SK-N-SH treated with all-trans-retinoic acid at 6 μM for 48 hours (cell line): Measurements from ENCODE around the gene ARHGEF7.

Experiments
- ATAC-seq: fragments of 200-7000 bp; cut with Tn5 transposase; 3 replicates; pipeline ENCODE4 v1.9.1; 2020; ENCODE audit warnings: mild to moderate bottlenecking, moderate library complexity
- ARNTL ChIP-seq: fragments of 450-650 bp; formaldehyde crosslinking; IDR thresholded peaks from 2 replicates; pipeline ENCODE4 v1.5.0; 2020; ENCODE audit warnings: low read depth, mild to moderate bottlenecking, moderate library complexity, borderline replicate concordance
- CSDC2 ChIP-seq: fragments of 250-450 bp; sonication (Bioruptor Pico); IDR thresholded peaks from 2 replicates; pipeline ENCODE4 v1.5.0; 2020; ENCODE audit warnings: mild to moderate bottlenecking, moderate library complexity
- ESRRG ChIP-seq: fragments of 250-450 bp; sonication (Bioruptor Pico); IDR thresholded peaks from 2 replicates; pipeline ENCODE4 v1.6.1; 2021; ENCODE audit warnings: mild to moderate bottlenecking
- GLIS3 ChIP-seq: fragments of 250-450 bp; sonication (Bioruptor Pico); IDR thresholded peaks from 2 replicates; pipeline ENCODE4 v1.5.0; 2020; ENCODE audit warnings: mild to moderate bottlenecking, moderate library complexity
- ISL1 ChIP-seq: fragments of 250-450 bp; sonication (Bioruptor Pico); IDR thresholded peaks from 2 replicates; pipeline ENCODE4 v2.1.2; 2022; ENCODE audit warnings: mild to moderate bottlenecking, moderate library complexity
- OSR1 ChIP-seq: fragments of 250-450 bp; sonication (Bioruptor Pico); IDR thresholded peaks from 2 replicates; pipeline ENCODE4 v1.8.0; 2022; ENCODE audit warnings: moderate library complexity, mild to moderate bottlenecking, inconsistent platforms
- PPARA ChIP-seq: fragments of 250-450 bp; sonication (Bioruptor Pico); IDR thresholded peaks from 2 replicates; pipeline ENCODE4 v1.5.0; 2020; ENCODE audit warnings: mild to moderate bottlenecking, borderline replicate concordance
- TCF4 ChIP-seq: fragments of 250-450 bp; sonication (Bioruptor Pico); IDR thresholded peaks from 2 replicates; pipeline ENCODE4 v1.8.0; 2021; ENCODE audit warnings: mild to moderate bottlenecking, moderate library complexity, borderline replicate concordance
- TOX ChIP-seq: fragments of 250-450 bp; sonication (Bioruptor Pico); IDR thresholded peaks from 2 replicates; pipeline ENCODE4 v1.8.0; 2021; ENCODE audit warnings: mild to moderate bottlenecking, moderate library complexity, borderline replicate concordance
- ZFP3 ChIP-seq: fragments of 250-450 bp; sonication (Bioruptor Pico); IDR thresholded peaks from 2 replicates; pipeline ENCODE4 v1.5.0; 2020; ENCODE audit warnings: mild to moderate bottlenecking, moderate library complexity
- ZFP30 ChIP-seq: fragments of 450-650 bp; formaldehyde crosslinking; IDR thresholded peaks from 2 replicates; pipeline ENCODE4 v1.5.0; 2022; ENCODE audit warnings: mild to moderate bottlenecking, moderate library complexity
- ZNF565 ChIP-seq: fragments of 450-650 bp; formaldehyde crosslinking; conservative IDR thresholded peaks from 2 replicates; pipeline ENCODE4 v1.5.0; 2020; ENCODE audit warnings: low read depth, mild to moderate bottlenecking, moderate library complexity
- ZNF70 ChIP-seq: fragments of 450-650 bp; formaldehyde crosslinking; IDR thresholded peaks from 2 replicates; pipeline ENCODE4 v1.5.0; 2020; ENCODE audit warnings: mild to moderate bottlenecking, moderate library complexity
- ZNF8 ChIP-seq: fragments of 450-650 bp; formaldehyde crosslinking; IDR thresholded peaks from 2 replicates; pipeline ENCODE4 v1.5.0; 2020; ENCODE audit warnings: mild to moderate bottlenecking, moderate library complexity
- TF ChIP-seq, protein P1 (sequence below): fragments of 250-450 bp; sonication (Bioruptor Pico); IDR thresholded peaks from 2 replicates; pipeline ENCODE4 v1.8.0; 2020; ENCODE audit warnings: mild to moderate bottlenecking, moderate library complexity, borderline replicate concordance
- TF ChIP-seq, protein P2 (sequence below): fragments of 250-450 bp; sonication (Bioruptor Pico); IDR thresholded peaks from 2 replicates; pipeline ENCODE4 v1.5.1; 2020; ENCODE audit warnings: low read depth, mild to moderate bottlenecking, moderate library complexity
- TF ChIP-seq, protein P3 (sequence below): fragments of 250-450 bp; sonication (Bioruptor Pico); IDR thresholded peaks from 2 replicates; pipeline ENCODE4 v1.8.0; 2021; ENCODE audit warnings: low read depth, mild to moderate bottlenecking, moderate library complexity, borderline replicate concordance
- TF ChIP-seq, protein P4 (sequence below): fragments of 250-450 bp; sonication (Bioruptor Pico); IDR thresholded peaks from 2 replicates; pipeline ENCODE4 v1.5.0; 2020; ENCODE audit warnings: mild to moderate bottlenecking, moderate library complexity

The ARHGEF7 gene

DNA sequence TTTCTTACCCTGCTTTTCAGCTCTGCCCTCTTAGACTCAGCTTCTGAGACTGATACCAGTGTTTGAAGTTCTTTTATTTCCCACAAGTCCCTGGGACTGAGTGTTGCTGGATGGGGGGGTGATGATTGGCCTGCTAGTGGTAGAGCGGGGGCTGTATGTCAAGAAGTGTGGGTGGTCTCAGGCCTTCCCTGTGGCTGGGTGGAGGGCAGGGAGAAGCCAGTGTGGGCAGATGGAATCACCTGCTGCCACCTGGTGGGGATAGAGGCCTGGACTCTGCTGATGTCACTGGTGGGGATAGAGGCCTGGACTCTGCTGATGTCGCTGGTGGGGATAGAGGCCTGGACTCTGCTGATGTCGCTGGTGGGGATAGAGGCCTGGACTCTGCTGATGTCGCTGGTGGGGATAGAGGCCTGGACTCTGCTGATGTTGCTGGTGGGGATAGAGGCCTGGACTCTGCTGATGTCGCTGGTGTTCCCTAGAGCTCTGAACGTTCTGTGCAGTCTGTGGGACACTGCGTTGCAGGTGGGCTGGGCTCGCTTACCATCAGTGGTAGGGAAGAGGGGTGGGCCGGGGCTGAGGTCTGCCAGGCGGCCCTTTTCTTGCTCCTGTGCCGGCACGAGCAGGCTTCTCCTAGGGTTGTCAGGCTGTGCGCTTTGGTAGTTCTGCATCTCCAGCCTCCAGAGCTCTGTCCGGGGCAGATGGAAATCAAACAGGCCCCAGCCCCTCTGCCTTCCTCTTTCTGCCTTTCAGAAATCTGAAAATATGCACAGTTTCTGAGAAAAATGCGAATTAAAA, 101.3 kb downstream of the ARHGEF7 start:
- peak; percentile 89 for ATAC-seq
- TF ChIP-seq, protein P1, sequence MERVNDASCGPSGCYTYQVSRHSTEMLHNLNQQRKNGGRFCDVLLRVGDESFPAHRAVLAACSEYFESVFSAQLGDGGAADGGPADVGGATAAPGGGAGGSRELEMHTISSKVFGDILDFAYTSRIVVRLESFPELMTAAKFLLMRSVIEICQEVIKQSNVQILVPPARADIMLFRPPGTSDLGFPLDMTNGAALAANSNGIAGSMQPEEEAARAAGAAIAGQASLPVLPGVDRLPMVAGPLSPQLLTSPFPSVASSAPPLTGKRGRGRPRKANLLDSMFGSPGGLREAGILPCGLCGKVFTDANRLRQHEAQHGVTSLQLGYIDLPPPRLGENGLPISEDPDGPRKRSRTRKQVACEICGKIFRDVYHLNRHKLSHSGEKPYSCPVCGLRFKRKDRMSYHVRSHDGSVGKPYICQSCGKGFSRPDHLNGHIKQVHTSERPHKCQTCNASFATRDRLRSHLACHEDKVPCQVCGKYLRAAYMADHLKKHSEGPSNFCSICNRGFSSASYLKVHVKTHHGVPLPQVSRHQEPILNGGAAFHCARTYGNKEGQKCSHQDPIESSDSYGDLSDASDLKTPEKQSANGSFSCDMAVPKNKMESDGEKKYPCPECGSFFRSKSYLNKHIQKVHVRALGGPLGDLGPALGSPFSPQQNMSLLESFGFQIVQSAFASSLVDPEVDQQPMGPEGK (CRISPR knock-in tag): no peak
- TF ChIP-seq ISL1: no peak
- TF ChIP-seq, protein P2, sequence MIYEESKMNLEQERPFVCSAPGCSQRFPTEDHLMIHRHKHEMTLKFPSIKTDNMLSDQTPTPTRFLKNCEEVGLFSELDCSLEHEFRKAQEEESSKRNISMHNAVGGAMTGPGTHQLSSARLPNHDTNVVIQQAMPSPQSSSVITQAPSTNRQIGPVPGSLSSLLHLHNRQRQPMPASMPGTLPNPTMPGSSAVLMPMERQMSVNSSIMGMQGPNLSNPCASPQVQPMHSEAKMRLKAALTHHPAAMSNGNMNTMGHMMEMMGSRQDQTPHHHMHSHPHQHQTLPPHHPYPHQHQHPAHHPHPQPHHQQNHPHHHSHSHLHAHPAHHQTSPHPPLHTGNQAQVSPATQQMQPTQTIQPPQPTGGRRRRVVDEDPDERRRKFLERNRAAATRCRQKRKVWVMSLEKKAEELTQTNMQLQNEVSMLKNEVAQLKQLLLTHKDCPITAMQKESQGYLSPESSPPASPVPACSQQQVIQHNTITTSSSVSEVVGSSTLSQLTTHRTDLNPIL (CRISPR knock-in tag): no peak
- TF ChIP-seq, protein P3, sequence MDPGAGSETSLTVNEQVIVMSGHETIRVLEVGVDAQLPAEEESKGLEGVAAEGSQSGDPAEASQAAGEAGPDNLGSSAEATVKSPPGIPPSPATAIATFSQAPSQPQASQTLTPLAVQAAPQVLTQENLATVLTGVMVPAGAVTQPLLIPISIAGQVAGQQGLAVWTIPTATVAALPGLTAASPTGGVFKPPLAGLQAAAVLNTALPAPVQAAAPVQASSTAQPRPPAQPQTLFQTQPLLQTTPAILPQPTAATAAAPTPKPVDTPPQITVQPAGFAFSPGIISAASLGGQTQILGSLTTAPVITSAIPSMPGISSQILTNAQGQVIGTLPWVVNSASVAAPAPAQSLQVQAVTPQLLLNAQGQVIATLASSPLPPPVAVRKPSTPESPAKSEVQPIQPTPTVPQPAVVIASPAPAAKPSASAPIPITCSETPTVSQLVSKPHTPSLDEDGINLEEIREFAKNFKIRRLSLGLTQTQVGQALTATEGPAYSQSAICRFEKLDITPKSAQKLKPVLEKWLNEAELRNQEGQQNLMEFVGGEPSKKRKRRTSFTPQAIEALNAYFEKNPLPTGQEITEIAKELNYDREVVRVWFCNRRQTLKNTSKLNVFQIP: no peak
- no peak for TF ChIP-seq ZNF565
- no peak for TF ChIP-seq TOX (CRISPR knock-in tag)

DNA sequence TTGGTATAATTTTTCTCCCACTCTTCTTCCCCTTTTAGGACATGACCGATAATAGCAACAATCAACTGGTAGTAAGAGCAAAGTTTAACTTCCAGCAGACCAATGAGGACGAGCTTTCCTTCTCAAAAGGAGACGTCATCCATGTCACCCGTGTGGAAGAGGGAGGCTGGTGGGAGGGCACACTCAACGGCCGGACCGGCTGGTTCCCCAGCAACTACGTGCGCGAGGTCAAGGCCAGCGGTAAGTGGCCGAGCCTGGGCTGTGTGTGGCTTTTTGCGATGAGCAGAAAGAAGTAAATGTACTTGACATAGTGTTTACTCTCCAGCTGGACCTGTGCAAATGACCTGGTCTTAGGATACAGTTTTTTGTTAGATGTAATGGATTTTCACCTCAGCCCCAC, 102.5 kb downstream of the ARHGEF7 start:
- TF ChIP-seq ARNTL (CRISPR knock-in tag): no peak
- ATAC-seq: no peak

DNA sequence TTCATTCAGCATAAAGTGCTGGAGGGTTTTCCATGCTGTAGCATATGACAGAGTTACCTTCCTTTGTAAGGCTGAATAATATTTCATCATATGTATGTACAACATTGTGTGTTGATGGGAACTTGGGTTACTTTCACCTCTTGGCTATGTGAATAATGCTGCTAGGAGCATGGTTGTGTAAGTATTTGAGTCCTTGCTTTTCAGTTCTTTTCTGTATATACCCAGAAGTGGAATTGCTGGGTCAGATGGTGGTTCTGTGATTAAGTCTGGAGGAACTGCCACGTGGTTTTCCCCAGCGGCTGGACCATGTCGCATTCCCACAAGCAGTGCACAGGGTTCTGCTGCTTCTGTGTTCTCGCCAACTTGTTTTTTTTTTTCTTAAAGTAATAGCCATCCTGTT, 104.2 kb downstream of the ARHGEF7 start:
- no peak for TF ChIP-seq GLIS3
- TF ChIP-seq, protein P4, sequence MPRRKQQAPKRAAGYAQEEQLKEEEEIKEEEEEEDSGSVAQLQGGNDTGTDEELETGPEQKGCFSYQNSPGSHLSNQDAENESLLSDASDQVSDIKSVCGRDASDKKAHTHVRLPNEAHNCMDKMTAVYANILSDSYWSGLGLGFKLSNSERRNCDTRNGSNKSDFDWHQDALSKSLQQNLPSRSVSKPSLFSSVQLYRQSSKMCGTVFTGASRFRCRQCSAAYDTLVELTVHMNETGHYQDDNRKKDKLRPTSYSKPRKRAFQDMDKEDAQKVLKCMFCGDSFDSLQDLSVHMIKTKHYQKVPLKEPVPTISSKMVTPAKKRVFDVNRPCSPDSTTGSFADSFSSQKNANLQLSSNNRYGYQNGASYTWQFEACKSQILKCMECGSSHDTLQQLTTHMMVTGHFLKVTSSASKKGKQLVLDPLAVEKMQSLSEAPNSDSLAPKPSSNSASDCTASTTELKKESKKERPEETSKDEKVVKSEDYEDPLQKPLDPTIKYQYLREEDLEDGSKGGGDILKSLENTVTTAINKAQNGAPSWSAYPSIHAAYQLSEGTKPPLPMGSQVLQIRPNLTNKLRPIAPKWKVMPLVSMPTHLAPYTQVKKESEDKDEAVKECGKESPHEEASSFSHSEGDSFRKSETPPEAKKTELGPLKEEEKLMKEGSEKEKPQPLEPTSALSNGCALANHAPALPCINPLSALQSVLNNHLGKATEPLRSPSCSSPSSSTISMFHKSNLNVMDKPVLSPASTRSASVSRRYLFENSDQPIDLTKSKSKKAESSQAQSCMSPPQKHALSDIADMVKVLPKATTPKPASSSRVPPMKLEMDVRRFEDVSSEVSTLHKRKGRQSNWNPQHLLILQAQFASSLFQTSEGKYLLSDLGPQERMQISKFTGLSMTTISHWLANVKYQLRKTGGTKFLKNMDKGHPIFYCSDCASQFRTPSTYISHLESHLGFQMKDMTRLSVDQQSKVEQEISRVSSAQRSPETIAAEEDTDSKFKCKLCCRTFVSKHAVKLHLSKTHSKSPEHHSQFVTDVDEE (CRISPR knock-in tag): no peak
- no peak for TF ChIP-seq OSR1
- TF ChIP-seq, protein P3: no peak
- TF ChIP-seq CSDC2 (CRISPR knock-in tag): no peak
- TF ChIP-seq ZFP30: no peak
- TF ChIP-seq ESRRG (CRISPR knock-in tag): no peak
- no peak for TF ChIP-seq TCF4
- TF ChIP-seq, protein P2 (CRISPR knock-in tag): no peak
- TF ChIP-seq ZNF565: no peak
- ATAC-seq: no peak

DNA sequence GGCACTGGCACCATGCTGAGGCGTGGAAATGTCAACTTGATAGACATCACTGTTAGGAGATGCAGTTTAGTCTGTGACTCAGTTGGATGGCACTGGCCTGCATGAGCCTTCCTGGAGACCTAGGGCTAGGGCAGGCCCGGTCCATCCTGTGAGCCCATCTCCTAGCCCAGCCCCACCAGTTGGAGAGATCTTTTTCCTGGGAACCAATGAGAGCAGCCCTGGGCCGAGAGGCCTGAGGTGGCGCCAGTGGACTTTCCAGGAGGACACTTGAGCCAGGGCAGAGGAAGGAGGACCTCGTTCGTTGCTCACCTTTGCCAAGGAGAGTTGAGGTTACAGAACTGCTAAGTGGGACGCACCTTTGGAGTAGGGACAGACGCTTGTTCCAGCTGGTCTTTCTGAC, 104.8 kb downstream of the ARHGEF7 start:
- no peak for ATAC-seq
- TF ChIP-seq ZFP3 (CRISPR knock-in tag): no peak
- no peak for TF ChIP-seq PPARA (CRISPR knock-in tag)
- TF ChIP-seq ZNF8 (CRISPR knock-in tag): no peak
- no peak for TF ChIP-seq ZNF70 (CRISPR knock-in tag)
- TF ChIP-seq ZFP30: no peak
- no peak for TF ChIP-seq ISL1
- TF ChIP-seq, protein P4 (CRISPR knock-in tag): no peak
- TF ChIP-seq, protein P3: no peak
